NT2/D1 (cell line): ENCODE results near the gene TAPT1.

Experiments used
- SUZ12 ChIP-seq: IDR thresholded peaks from 2 replicates; pipeline ENCODE4 v1.6.1; 2011; ENCODE audit not compliant: insufficient read length, insufficient read depth; ENCODE audit errors: extremely low read depth
- YY1 ChIP-seq: IDR thresholded peaks from 2 replicates; pipeline ENCODE4 v1.6.1; 2011; ENCODE audit not compliant: insufficient read length, insufficient read depth
- ZNF274 ChIP-seq: IDR thresholded peaks from 2 replicates; pipeline ENCODE4 v1.6.1; 2011; ENCODE audit warnings: mild to moderate bottlenecking, low read depth, low read length

- TF ChIP-seq SUZ12 (no peak), YY1 (no peak), ZNF274 (no peak)
Observed at GRCh38 chr4:16120720-16121119, 105.6 kb downstream of the TAPT1 start.
